ENCODE results near the gene METTL21C.

The METTL21C gene

GRCh38 chr13:102694937-102695336 lies at the start of gene METTL21C:
Gene METTL21C (minus strand): TSS chr13:102695044. CDS start chr13:102694498, 546 bp downstream.
- no peak for DNase-seq

- no peak for DNase-seq
These were observed 47.7 kb upstream of the METTL21C start for GRCh38 chr13:102742506-102742905.

- no peak for DNase-seq
These were observed 47.3 kb upstream of the METTL21C start for GRCh38 chr13:102742101-102742500.

DNA sequence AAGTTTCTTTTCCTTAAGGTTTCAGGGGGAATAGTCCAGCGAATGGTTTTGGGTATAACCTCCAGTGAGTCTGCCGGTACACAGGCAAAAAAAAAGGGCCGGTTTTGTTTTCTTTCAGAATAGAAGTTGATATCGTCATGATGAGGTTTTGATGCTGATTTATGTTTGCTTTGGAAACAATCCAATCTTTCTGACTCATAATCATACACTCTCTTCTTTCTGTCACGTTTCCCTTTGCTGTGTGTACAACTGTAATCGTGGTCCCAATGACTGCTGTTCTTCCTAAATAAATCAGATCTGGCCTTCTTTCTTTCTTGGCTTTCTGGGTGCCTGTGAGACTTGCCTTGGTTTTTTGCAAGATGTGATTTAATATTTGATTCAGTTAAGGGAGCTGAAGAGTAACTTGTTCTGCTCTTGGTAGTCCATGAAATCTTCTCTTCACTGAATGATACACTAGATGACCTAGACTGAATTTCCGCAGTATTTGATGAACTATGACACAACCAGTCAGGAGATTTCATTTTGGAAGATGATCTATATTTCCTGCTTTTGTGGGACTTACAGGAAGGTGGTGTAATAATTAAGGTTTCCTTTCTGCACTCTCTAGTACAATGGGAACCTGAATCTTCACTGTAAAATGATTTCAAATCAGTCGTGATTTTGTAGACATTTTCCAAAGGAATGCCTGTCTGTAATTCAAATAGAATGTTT lies 34.9 kb upstream of the METTL21C start:
- DNase-seq, result no peak

DNA sequence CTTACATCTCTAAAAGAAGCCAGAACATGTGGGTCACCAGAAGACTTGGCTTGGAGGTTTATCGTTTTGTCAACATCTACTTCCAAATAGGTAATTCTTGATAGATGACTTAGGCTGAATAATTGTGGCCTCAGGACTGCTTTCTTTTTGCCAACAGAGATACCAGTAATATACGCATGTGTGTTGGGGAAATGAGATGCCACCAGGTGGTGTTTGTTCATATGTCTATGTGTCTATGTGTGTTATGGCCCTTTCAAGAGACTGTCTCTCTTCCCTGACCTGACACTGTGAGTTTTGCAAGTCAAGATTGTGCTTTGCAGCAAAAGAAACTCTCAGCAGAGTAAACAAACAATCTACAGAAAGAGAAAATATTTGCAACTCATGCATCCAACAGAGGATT lies 31.6 kb upstream of the METTL21C start:
- no peak for DNase-seq

DNA sequence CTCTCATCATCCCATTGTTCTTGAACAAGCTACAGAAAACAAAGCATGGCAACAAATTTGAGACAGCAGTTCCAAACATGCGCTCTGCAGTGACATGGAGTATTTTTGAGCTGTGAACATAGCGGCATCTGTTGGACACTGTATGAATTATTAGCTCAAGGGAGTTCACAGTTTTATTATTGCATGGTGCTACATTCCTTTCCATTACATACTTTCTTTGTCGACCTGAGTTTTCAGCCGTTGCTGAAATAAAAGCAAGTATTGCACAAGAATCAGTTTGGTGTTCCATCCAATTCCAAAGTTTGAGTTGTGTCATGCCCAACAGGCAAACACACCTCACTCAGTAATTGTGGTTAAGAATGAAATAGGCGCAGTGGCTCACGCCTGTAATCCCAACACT lies 30.1 kb upstream of the METTL21C start:
- DNase-seq, result no peak

DNA sequence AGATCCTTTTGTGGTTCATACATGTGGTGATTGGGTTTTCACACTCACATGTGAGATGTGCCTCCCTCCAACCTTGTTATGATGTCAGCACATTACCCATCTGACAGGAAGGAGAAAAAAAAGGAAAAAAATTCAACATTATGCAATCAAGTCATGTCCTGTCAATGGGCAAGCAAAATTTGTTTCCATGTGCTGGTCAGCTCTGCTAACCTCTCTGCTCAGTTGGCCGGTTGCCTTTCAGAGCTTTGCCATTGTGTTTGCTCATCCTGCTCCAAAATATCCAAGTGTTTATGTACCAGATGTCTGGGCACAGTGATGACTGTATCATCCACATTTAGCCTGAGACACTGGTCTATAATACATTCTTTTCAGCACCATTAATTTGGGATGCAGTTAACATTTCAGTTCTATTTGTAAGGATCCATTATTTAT lies 27.0 kb upstream of the METTL21C start:
- DNase-seq, result no peak

DNA sequence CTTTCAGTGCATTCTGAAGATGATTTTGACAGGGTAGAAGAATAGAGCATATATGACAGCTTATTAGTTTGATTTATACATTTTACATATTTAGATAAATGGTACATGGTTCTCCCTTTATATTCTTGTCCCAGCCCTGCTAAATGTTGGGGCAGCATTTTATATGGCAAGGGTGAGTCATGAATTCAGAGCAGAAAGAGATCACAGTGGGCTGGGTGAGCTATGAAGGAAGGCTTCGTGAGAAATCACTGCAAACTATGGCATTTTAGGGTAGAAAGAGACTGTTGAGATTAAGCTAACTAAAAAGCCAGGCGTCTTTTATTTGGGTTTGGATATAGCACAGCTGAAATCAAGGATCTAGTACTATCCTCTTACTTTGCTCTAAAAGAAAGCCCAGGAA lies 23.9 kb upstream of the METTL21C start:
- DNase-seq, result no peak

GRCh38 chr13:102715447-102715846 lies 20.6 kb upstream of the METTL21C start:
- DNase-seq, result no peak

DNA sequence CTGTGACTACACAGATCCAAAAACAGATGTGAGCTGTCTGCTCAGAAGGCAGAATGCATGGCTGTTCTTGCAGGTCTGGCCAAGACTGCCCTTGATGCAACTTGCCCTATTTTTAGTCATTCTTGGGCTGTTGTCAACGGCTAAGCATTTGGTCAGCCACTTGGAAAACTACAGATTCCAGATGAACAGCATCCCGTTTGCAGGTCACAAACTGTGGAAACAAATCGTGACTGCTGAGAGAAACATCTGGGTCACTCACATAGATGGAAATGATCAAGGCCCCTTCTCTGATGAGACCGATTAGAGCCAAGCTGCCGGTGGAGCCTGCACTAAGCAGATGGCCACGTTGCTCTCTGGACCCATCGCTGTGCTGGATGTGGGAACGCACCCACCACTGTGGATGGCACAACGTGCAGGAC lies 15.4 kb upstream of the METTL21C start:
- no peak for DNase-seq

DNA sequence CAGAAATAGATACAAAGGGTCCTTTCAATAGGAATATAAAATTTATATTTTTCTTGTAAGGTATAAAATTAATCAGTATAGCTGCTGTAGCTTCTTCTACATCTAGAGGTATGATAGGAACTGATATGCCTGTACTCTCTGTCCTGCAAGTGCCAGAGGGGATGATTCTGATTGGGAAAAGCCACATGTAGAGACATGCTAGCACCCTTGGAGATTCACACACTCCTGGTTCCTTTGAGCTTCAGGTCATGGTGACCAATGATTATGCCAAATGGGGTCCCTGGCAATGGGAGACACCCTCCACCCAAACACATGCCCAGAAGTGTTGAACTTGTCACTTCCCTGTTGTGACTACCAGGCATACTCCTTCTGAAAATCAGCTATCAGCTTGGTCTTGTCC lies 14.7 kb upstream of the METTL21C start:
- no peak for DNase-seq

- no peak for DNase-seq
These were observed 14.1 kb upstream of the METTL21C start for GRCh38 chr13:102708991-102709390.

DNA sequence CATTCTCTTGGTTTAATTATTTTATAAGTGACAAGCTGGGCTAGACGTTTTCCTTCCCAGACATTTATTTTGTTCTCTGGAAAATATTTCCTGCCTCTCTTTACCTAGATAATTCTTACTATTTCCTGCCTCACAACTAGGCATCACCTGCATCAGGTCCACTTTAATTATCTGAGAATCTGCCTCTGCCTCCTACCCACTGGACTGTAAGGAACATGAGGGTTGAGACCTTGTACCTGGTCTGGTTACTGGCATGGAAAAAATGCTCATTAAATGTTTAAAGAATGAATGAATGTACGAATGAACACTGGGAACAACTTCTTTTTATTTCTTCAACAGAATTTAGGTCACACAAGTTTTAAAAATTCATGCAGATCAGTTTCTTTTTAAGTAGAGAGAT lies 13.4 kb upstream of the METTL21C start:
- no peak for DNase-seq

GRCh38 chr13:102707467-102707866 lies 12.6 kb upstream of the METTL21C start:
- no peak for DNase-seq

DNA sequence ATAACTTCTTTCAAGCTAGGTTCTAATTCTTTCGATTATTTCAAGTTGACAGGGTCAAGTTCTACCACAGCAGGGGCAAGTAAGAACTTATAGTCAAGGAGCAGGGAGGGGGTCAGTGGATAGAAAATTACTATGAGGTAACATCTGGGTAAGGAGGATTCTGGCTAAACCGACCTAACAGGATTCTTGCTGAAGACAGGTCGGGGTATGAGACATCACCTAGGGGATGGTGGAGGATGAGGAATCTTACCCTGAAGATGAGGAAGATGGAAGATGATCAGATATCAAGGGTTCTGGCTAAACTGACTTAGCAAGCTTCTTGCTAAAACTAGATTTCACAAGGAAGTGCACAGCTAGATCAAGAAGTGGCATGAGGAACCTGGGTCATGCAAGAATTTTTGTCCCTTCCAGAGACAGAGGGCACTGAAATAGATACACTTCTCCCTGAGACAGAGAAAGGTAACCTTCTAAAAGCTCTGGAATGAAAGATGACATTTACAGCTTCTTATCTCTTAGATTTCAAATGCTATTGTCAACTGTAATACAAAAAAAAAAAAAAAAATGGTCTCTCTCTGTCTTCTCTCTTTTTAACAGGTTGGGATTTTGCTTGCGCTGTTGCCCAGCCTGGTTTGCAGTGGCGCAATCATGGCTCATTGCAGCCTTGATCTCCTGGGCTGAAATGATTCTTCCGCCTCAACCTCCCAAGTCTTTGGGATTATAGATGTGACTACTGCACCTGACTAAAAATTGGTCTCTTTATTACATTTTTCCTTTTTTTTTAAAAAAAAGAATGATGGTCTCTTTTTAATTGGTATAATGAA lies 9.6 kb upstream of the METTL21C start:
- DNase-seq, result no peak

DNA sequence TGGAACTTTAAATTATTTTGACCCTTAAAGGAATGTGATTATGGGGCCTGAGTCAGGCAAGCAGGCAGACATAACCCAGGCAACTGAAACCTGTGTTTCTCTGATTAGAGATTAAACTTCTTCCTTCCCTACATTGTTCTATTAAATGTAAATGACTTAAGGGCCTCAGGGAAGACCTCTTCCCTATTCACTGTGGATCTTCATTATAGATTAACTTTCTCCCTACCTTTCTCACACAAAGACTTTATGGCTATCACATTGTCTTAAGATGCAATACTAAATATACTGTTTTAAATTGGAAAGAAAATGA lies 8.8 kb upstream of the METTL21C start:
- DNase-seq, result no peak

DNA sequence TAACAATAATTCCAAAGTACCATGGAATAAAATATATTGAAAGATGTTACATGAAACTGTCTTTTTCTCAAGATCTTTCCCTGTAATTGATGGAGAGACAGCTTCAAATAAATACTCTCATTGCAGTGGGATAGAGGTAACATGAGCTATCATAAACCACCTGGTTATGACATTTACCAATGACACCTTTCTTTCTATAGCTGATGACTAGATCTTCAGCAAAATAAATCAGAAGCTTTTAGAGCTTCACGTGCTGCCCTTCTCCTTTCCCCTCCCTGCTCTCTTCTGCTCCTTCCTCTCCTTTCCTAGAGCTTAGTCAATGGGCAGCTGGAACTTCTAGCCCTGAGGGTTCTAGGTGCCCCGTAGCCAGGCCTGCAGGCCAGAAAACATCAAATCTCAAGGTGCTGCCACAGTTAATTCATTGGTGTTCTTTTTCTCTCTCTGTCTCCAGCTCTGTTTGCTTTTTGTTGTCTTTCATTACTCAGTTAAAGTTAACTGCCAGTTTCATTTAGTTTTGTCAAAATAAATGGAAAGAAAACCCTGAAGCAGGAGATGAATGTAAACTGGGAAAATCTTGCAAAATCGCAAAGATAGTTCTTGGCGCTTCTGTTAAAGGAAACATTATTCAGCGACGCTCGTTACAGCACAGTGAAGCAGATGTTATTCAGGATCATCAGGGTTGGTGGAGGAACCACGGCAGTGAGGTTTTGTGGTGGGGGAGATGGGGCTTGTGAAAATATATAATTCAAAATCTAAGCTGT lies 8.3 kb upstream of the METTL21C start:
- DNase-seq, result no peak

DNA sequence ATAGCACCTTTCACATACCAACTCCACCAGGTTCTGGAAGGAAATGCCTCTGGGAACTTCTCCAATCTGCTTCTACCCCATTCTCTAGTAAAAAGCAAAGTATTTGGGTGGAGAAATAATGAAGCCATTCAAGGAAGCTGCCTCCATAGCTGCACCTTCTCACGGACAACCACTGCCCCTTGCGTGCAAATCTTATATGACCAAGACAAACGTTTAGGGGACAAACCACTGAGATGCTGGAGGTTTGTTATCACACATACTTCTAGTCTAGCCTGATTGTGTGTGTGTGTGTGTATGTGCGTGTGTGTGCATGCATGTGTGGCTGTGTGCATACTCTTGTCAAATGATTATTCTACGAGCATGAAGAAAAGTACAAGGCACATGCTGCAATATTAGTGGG lies 6.5 kb upstream of the METTL21C start:
- no peak for DNase-seq

DNA sequence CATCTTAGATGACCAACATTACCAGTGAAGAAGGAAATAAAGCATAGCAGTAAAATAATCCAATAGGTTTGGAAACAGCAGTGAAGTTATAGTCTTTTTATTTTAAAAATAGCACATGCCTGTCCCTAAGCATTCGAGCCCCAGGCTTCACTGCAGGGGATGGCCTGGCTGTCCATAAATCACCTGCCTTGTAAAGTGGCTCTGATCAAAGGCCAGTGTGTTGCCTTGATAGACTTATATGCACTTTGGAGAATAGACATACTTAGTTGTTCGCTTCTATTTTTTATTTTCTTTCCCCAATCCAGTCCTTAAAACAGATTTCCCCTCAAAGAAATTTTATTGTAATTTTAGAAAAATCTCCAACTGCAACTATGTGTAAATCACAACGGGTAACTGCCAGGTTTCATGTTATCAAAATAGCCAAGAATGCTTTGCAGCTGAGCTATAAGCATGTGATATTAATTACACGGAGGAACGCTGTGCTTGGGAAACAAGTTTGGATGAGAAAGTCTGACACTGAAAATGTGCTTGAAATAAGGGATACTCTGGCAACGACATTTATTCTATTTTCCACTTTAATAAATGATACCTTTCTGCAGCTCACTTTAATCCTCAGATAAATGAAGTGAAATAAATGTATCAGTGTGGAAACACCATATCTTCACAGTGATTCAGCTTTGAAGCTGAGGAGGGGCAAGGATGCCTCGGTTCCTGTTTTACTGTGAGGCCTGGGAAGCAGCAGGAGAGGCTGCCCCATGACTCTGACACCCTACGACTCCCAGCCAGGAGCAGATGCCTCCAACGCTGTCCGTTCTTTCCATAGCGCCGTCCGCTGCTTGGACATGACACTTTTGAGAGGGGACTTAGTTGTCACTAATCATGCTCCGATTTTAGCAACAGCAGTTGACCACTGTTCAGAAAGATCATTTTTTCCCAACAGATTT lies 5.5 kb upstream of the METTL21C start:
- DNase-seq, result no peak

DNA sequence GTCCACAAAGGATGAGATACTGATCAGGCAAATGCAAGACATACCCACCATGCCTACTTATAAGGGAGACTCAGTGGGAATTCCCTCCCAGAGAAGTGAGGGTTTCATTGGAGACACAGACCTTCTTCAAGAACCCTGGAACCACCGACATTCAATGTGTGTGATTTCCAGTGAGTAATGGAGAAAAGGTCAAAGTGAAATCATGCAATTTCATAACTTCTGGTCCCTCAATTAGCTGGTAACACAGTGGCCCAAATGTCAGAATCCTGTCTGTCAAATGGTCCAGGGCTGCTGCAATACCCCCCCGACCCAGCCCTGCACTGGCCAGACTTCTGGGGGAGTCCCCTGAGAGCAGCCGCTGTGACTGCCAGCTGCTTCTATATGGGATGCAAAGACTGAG lies 4.7 kb upstream of the METTL21C start:
- no peak for DNase-seq

- no peak for DNase-seq
These were observed 3.8 kb upstream of the METTL21C start for GRCh38 chr13:102698649-102698980.

- no peak for DNase-seq
These were observed 3.2 kb upstream of the METTL21C start for GRCh38 chr13:102697929-102698648.

All from activated CD4-positive, alpha-beta T cell treated with anti-CD3 and anti-CD28 coated beads, Interleukin-2, amount 50 U/mL, for 4 hours (primary cell).